ENCODE results near the gene ZNF556.
"Not testable (repeated sequence)": the region's sequence is repeated elsewhere in the genome, so short reads cannot be mapped to it uniquely, and the experiment has no call there.

- TF ChIP-seq CTCF, POLR2A (IDR thresholded peaks at IDR 0.05): not testable (repeated sequence)
These were observed 23.4 kb downstream of the ZNF556 start for GRCh38 chr19:2890531-2890930.

Data from Peyer's patch (tissue), 4 donors.